ENCODE data around the gene CFAP97D2.
"Not testable (repeated sequence)": the region's sequence is repeated elsewhere in the genome, so short reads cannot be mapped to it uniquely, and the experiment has no call there.

Gene CFAP97D2

GRCh38 chr13:114149774-114150740 is 29.0 kb upstream of the CFAP97D2 start:
- no peak for FAIRE-seq
- TF ChIP-seq POLR2A (IDR thresholded peaks at IDR 0.05; ENCODE audit: low read depth, low read length), result no peak
- DNase-seq (ENCODE audit: insufficient read length, low spot score), result no peak

- DNase-seq (ENCODE audit: insufficient read length, low spot score) (no peak), FAIRE-seq (peak; percentile 6)
- no peak for TF ChIP-seq POLR2A (IDR thresholded peaks at IDR 0.05; ENCODE audit: low read depth, low read length)
Measured at GRCh38 chr13:114151031-114151430, 28.0 kb upstream of the CFAP97D2 start.

- DNase-seq (ENCODE audit: insufficient read length, low spot score), result peak; percentile 94
- no peak for TF ChIP-seq POLR2A (IDR thresholded peaks at IDR 0.05; ENCODE audit: low read depth, low read length)
- FAIRE-seq, result peak; percentile 99
Measured at GRCh38 chr13:114151565-114152284, 27.3 kb upstream of the CFAP97D2 start.

GRCh38 chr13:114152285-114152645 is 26.8 kb upstream of the CFAP97D2 start:
- DNase-seq (ENCODE audit: insufficient read length, low spot score) (no peak), FAIRE-seq (no peak)
- no peak for TF ChIP-seq POLR2A (IDR thresholded peaks at IDR 0.05; ENCODE audit: low read depth, low read length)

GRCh38 chr13:114152831-114153371 is 26.2 kb upstream of the CFAP97D2 start:
- TF ChIP-seq POLR2A (IDR thresholded peaks at IDR 0.05; ENCODE audit: low read depth, low read length), result no peak
- DNase-seq (ENCODE audit: insufficient read length, low spot score) (no peak), FAIRE-seq (no peak)

GRCh38 chr13:114153485-114154080 is 25.5 kb upstream of the CFAP97D2 start:
- FAIRE-seq, result no peak
- DNase-seq (ENCODE audit: insufficient read length, low spot score), result no peak
- TF ChIP-seq POLR2A (IDR thresholded peaks at IDR 0.05; ENCODE audit: low read depth, low read length), result no peak

- no peak for TF ChIP-seq POLR2A (IDR thresholded peaks at IDR 0.05; ENCODE audit: low read depth, low read length)
- DNase-seq (ENCODE audit: insufficient read length, low spot score) (no peak), FAIRE-seq (no peak)
Measured at GRCh38 chr13:114154476-114154875, 24.6 kb upstream of the CFAP97D2 start.

GRCh38 chr13:114155320-114155719 is 23.7 kb upstream of the CFAP97D2 start:
- no peak for TF ChIP-seq POLR2A (IDR thresholded peaks at IDR 0.05; ENCODE audit: low read depth, low read length)
- FAIRE-seq, result no peak
- no peak for DNase-seq (ENCODE audit: insufficient read length, low spot score)

GRCh38 chr13:114155926-114156883 is 22.9 kb upstream of the CFAP97D2 start:
- no peak for DNase-seq (ENCODE audit: insufficient read length, low spot score)
- FAIRE-seq, result peak; percentile 57
- TF ChIP-seq POLR2A (IDR thresholded peaks at IDR 0.05; ENCODE audit: low read depth, low read length), result no peak

GRCh38 chr13:114157869-114158495 is 21.1 kb upstream of the CFAP97D2 start:
- FAIRE-seq (no peak), DNase-seq (ENCODE audit: insufficient read length, low spot score) (no peak)
- TF ChIP-seq POLR2A (IDR thresholded peaks at IDR 0.05; ENCODE audit: low read depth, low read length), result no peak

- FAIRE-seq; DNase-seq (ENCODE audit: insufficient read length, low spot score): not testable (repeated sequence)
Measured at GRCh38 chr13:114158869-114159666, 20.0 kb upstream of the CFAP97D2 start.

- TF ChIP-seq POLR2A (IDR thresholded peaks at IDR 0.05; ENCODE audit: low read depth, low read length), result no peak
- FAIRE-seq (no peak), DNase-seq (ENCODE audit: insufficient read length, low spot score) (no peak)
Measured at GRCh38 chr13:114161028-114161556, 18.0 kb upstream of the CFAP97D2 start.

All from H54 (cell line).